Activated naive CD4-positive, alpha-beta T cell treated with anti-CD3 and anti-CD28 coated beads for 36 hours (primary cell): Measurements from ENCODE around the gene SLC12A1. TPM values are rescaled to one million over a fixed set of nuclear protein-coding genes. Genes with fewer than 3 reads are reported as not detected.
"Not testable (repeated sequence)": the region's sequence is repeated elsewhere in the genome, so short reads cannot be mapped to it uniquely, and the experiment has no call there.

Experiments
- CTCF ChIA-PET: fragments of 350-600 bp; sonication (Branson Sonifier 250); formaldehyde crosslinking; loops from one replicate; lab custom pipeline; 2021; ENCODE audit warnings: antibody characterized with exemption; lab: Charles Lee
- DNase-seq: peaks from one replicate; pipeline ENCODE4 v3.0.0-alpha.2; 2020
- H3K27ac Mint-ChIP-seq: one replicate; pipeline ENCODE4 v1.8.0; 2021; ENCODE audit warnings: mild to moderate bottlenecking, mixed read lengths
- H3K27me3 Mint-ChIP-seq: one replicate; pipeline ENCODE4 v1.8.0; 2021; ENCODE audit warnings: low read depth, mixed read lengths
- H3K36me3 Mint-ChIP-seq: one replicate; pipeline ENCODE4 v1.8.0; 2021; ENCODE audit warnings: low read depth, mixed read lengths
- H3K4me1 Mint-ChIP-seq: one replicate; pipeline ENCODE4 v1.8.0; 2021; ENCODE audit warnings: low read depth, mixed read lengths
- H3K4me3 Mint-ChIP-seq: one replicate; pipeline ENCODE4 v1.8.0; 2021; ENCODE audit warnings: mild to moderate bottlenecking, moderate library complexity, mixed read lengths
- H3K9me3 Mint-ChIP-seq: one replicate; pipeline ENCODE4 v1.8.0; 2021; ENCODE audit warnings: mixed read lengths
- intact Hi-C: fragments of 100-400 bp; cut with micrococcal nuclease; formaldehyde crosslinking; loops from one replicate; pipeline ENCODE4 v1.15.1; 2023
- total RNA-seq, 2 experiments: library from RNA; stranded (reverse); gene quantifications; one replicate each; pipeline ENCODE4 v1.2.3, GENCODE V29; 2021

SLC12A1 gene
- total RNA-seq, 2 experiments from 2014 or later: not detected

GRCh38 chr15:48318131-48318530 lies 112.0 kb downstream of the SLC12A1 start:
- no peak overlapping the region for H3K4me3 Mint-ChIP-seq
- no peaks in the 10 kb centered on the region for H3K36me3 Mint-ChIP-seq
- H3K4me1 Mint-ChIP-seq: no peaks in the 10 kb centered on the region
- no peak overlapping the region for H3K27ac Mint-ChIP-seq
- no peaks in the 10 kb centered on the region for H3K27me3 Mint-ChIP-seq
- H3K9me3 Mint-ChIP-seq: no peaks in the 10 kb centered on the region
- intact Hi-C loops: no loop called here
- CTCF ChIA-PET: no interaction called here
- DNase-seq: no peak

DNA sequence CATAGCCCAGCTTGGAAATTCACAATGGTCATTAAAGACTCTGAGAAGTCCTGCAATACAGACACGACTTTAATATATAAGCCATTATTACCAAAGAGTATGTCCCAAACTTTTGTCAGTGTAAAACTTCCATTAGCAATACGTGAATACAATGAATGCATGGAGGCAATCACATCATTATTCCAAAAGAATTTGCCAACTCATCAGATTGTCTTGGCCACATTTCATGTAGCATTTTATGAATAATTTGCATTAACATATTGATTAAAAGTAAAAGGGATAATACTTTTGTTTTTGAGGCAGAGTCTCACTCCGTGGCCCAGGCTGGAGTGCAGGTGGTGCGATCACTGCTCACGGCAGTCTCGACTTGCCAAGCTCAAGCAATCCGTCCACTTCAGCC lies 117.2 kb downstream of the SLC12A1 start:
- no peak overlapping the region for H3K4me3 Mint-ChIP-seq
- no peak overlapping the region for H3K27ac Mint-ChIP-seq
- no peaks in the 10 kb centered on the region for H3K9me3 Mint-ChIP-seq
- no peaks in the 10 kb centered on the region for H3K4me1 Mint-ChIP-seq
- DNase-seq: no peak
- intact Hi-C loops: no loop called here
- no peaks in the 10 kb centered on the region for H3K27me3 Mint-ChIP-seq
- CTCF ChIA-PET: interaction anchor here (1.3 kb wide), 1 partner anchor 37 kb away, joined by 5 read pairs; no protein-coding TSS in a partner anchor
- peaks cover 3% of the 10 kb centered on the region for H3K36me3 Mint-ChIP-seq

DNA sequence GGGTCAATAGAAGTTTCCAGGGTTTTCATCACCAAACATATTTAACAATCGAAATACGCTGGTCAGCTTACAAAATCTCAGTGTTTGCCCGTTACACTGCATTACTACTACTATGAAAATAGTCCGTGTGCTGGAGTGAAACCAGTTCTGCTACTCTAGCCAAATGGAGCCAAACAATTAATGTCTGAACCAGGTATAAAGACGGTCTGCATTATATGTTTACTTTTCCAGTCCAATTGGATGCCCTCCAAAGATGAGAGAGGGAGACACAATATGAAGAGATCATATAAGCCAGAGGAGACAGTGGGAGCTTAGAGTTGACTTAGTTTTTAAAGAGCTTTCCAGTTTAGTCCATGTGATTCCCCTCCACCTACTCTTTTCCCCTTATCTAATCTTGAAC lies 118.8 kb downstream of the SLC12A1 start:
- H3K4me3 Mint-ChIP-seq: no peak overlapping the region
- no peaks in the 10 kb centered on the region for H3K9me3 Mint-ChIP-seq
- intact Hi-C loops: no loop called here
- H3K27me3 Mint-ChIP-seq: no peaks in the 10 kb centered on the region
- peaks cover 5% of the 10 kb centered on the region for H3K4me1 Mint-ChIP-seq
- peaks cover 11% of the 10 kb centered on the region for H3K36me3 Mint-ChIP-seq
- DNase-seq: no peak
- CTCF ChIA-PET: no interaction called here
- H3K27ac Mint-ChIP-seq: no peak overlapping the region

- H3K27me3 Mint-ChIP-seq: no peaks in the 10 kb centered on the region
- H3K27ac Mint-ChIP-seq: no peak overlapping the region
- intact Hi-C loops: no loop called here
- H3K36me3 Mint-ChIP-seq: peaks cover 11% of the 10 kb centered on the region
- no peaks in the 10 kb centered on the region for H3K9me3 Mint-ChIP-seq
- DNase-seq: no peak
- peaks cover 9% of the 10 kb centered on the region for H3K4me1 Mint-ChIP-seq
- CTCF ChIA-PET: no interaction called here
- H3K4me3 Mint-ChIP-seq: no peak overlapping the region
These were observed 119.3 kb downstream of the SLC12A1 start for GRCh38 chr15:48325400-48325799.

DNA sequence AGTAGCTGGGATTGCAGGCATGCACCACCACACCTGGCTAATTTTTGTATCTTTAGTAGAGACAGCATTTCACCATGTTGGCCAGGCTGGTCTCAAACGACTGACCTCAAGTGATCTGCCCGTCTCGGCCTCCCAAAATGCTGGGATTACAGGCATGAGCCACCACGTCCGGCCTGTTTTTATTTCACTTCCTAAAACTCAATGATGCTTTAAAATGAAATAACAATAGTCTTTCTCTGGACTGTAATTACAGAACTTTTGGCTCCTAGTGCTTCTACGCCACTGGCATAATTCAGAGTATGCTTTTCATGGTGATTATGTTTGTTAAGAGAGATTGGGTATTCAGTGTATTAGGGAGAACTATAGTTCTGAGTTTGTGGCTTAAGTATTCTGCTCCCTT lies 120.1 kb downstream of the SLC12A1 start:
- H3K4me1 Mint-ChIP-seq, H3K27me3 Mint-ChIP-seq, intact Hi-C loops, H3K27ac Mint-ChIP-seq, H3K4me3 Mint-ChIP-seq, H3K9me3 Mint-ChIP-seq, DNase-seq: not testable (repeated sequence)
- CTCF ChIA-PET: interaction anchor here (0.6 kb wide), 1 partner anchor 26 kb away, joined by 3 read pairs; no protein-coding TSS in a partner anchor
- peaks cover 11% of the 10 kb centered on the region for H3K36me3 Mint-ChIP-seq

DNA sequence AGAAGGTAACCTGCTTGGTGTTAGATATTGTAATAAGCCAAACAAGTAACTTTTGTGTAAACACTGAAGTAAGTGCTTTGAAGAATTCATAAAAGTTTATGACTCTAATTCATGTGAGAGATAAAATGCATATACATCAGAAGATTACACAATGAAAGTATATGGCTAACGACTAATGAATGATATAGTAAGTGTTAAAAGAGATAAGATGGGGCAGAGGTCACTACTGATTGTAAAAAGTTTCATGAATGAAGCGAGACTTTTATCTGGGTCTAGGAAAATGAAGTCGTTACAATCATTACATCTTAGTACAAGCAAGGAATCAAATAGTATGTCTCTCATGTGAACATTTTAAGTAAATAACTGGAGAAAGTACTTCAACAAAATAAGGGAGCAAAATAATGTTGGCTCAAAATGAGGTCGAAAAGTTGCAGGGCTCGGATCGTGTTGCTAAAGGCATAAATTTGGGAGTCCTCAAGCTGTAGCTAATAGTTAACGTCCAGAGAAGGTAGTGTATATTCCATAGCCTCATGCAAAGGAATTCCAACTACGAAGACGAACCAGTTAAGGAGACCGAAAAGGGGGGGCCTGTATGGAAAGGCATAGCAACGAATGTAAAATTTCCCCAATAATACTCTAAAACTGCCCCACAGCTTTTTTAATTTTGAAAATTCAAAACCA lies 124.1 kb downstream of the SLC12A1 start:
- no peaks in the 10 kb centered on the region for H3K9me3 Mint-ChIP-seq
- CTCF ChIA-PET: interaction anchor here (0.7 kb wide), 1 partner anchor 758 kb away, joined by 3 read pairs; no protein-coding TSS in a partner anchor
- H3K4me3 Mint-ChIP-seq: peak overlapping the region; percentile 95
- DNase-seq: no peak
- H3K4me1 Mint-ChIP-seq: peaks cover 31% of the 10 kb centered on the region
- intact Hi-C loops: loop anchor here (5.0 to 10.0 kb wide), 4 partner anchors 315 to 1807 kb away; partner anchors contain the start of genes DTWD1, FAM227B and FBN1
- H3K27me3 Mint-ChIP-seq: no peaks in the 10 kb centered on the region
- H3K36me3 Mint-ChIP-seq: peaks cover 37% of the 10 kb centered on the region
- peak overlapping the region; percentile 97 for H3K27ac Mint-ChIP-seq

- peak; percentile 84 for DNase-seq
- H3K4me1 Mint-ChIP-seq: peaks cover 37% of the 10 kb centered on the region
- no peaks in the 10 kb centered on the region for H3K9me3 Mint-ChIP-seq
- H3K27me3 Mint-ChIP-seq: no peaks in the 10 kb centered on the region
- H3K36me3 Mint-ChIP-seq: peaks cover 43% of the 10 kb centered on the region
- CTCF ChIA-PET: no interaction called here
- intact Hi-C loops: loop anchor here (1.0 to 10.0 kb wide), 6 partner anchors 314 to 1806 kb away; partner anchors contain the start of genes CEP152, DTWD1, FAM227B and FBN1
- H3K4me3 Mint-ChIP-seq: peak within 1 kb of the TSS; percentile 95
- H3K27ac Mint-ChIP-seq: peak within 1 kb of the TSS; percentile 97
These were observed 125.0 kb downstream of the SLC12A1 start, which contains the start of gene DUT for GRCh38 chr15:48330855-48331795. DUT (plus strand) TSS chr15:48331429; CDS start chr15:48331516, 87 bp downstream.

DNA sequence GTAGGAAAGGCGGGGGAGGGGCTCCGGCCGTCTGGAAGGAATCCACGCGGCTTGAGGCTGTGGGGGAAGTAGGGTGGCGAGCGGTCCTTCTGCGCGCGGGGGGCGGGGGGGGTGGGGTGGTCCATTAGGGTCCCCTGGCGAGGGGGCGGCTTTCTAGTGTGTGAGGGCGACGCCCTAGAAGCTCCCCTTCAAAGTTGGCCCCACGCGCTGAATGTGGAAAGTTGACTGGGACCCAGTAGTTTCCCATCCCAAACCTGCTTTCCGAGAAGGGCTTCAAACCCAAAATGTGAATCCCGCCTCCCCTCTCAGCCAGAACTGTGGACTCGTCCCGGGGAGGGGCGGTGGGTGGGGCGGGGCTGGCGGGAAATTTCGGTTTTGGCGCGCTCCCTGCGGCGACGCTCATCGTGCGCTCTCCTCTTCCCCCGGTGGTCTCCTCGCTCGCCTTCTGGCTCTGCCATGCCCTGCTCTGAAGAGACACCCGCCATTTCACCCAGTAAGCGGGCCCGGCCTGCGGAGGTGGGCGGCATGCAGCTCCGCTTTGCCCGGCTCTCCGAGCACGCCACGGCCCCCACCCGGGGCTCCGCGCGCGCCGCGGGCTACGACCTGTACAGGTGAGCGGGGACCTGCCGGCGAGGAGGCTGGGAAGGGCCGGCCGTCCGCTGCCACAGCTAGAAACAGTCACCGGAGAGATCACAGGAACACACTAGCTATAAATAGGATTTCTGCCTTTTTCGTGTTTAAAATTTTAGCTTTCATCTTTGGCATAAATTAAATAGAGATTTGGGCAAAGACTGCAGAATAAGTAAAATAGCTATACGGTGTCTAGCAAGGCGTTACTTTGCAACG lies 125.9 kb downstream of the SLC12A1 start:
- Mint-ChIP-seq H3K27ac (peak overlapping the region; percentile 97), H3K9me3 (no peaks in the 10 kb centered on the region)

DNA sequence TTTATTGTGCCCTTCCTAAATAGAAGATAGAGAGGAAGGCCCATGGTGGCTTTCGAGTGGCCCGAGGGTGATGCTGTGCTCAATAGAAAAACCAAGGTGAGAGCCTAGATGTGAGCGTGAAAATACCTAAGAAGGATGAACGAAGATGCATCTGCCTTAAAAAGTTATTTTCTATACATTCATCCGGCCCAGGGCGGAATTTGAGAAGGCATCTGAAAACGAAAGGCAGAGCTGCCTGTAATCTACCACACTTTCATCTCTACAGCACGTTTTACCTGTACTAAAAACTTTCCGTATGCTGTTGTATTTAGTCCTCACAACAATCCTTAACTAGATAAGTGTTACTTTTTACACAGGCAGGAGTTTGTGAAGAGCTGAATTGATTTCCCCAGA lies 126.5 kb downstream of the SLC12A1 start:
- H3K27me3 Mint-ChIP-seq: no peaks in the 10 kb centered on the region
- CTCF ChIA-PET: interaction anchor here (0.6 to 5.3 kb wide), 3 partner anchors 8 to 692 kb away, joined by 3 to 21 read pairs (median 3); no protein-coding TSS in a partner anchor
- peak overlapping the region; percentile 95 for H3K4me3 Mint-ChIP-seq
- H3K4me1 Mint-ChIP-seq: peaks cover 45% of the 10 kb centered on the region
- H3K36me3 Mint-ChIP-seq: peaks cover 54% of the 10 kb centered on the region
- intact Hi-C loops: loop anchor here (1.0 to 10.0 kb wide), 6 partner anchors 155 to 1805 kb away; partner anchors contain the start of genes COPS2, DTWD1, FAM227B and FBN1
- no peaks in the 10 kb centered on the region for H3K9me3 Mint-ChIP-seq
- H3K27ac Mint-ChIP-seq: peak overlapping the region; percentile 97
- peak; percentile 55 for DNase-seq

More for the DNA sequence above, 125.9 kb downstream of the SLC12A1 start:
- intact Hi-C loops: loop anchor here (1.0 to 10.0 kb wide), 8 partner anchors 155 to 1805 kb away; partner anchors contain the start of genes CEP152, COPS2, DTWD1 and FAM227B
- Mint-ChIP-seq H3K27me3 (no peaks in the 10 kb centered on the region), H3K36me3 (peaks cover 50% of the 10 kb centered on the region), H3K4me3 (peak overlapping the region; percentile 95), H3K4me1 (peaks cover 45% of the 10 kb centered on the region)
- CTCF ChIA-PET: interaction anchor here (0.6 to 5.3 kb wide), 4 partner anchors 9 to 691 kb away, joined by 3 to 21 read pairs (median 3); no protein-coding TSS in a partner anchor
- peak; percentile 83 for DNase-seq

- intact Hi-C loops: loop anchor here (2.0 to 10.0 kb wide), 5 partner anchors 311 to 1804 kb away; partner anchors contain the start of genes COPS2, DTWD1, FAM227B and FBN1
- CTCF ChIA-PET: interaction anchor here (5.3 kb wide), 1 partner anchor 18 kb away, joined by 21 read pairs; no protein-coding TSS in a partner anchor
- peak overlapping the region; percentile 95 for H3K4me3 Mint-ChIP-seq
- peaks cover 51% of the 10 kb centered on the region for H3K4me1 Mint-ChIP-seq
- no peak for DNase-seq
- H3K9me3 Mint-ChIP-seq: no peaks in the 10 kb centered on the region
- H3K36me3 Mint-ChIP-seq: peaks cover 58% of the 10 kb centered on the region
- H3K27me3 Mint-ChIP-seq: no peaks in the 10 kb centered on the region
- peak overlapping the region; percentile 97 for H3K27ac Mint-ChIP-seq
These were observed 127.4 kb downstream of the SLC12A1 start for GRCh38 chr15:48333540-48333939.

DNA sequence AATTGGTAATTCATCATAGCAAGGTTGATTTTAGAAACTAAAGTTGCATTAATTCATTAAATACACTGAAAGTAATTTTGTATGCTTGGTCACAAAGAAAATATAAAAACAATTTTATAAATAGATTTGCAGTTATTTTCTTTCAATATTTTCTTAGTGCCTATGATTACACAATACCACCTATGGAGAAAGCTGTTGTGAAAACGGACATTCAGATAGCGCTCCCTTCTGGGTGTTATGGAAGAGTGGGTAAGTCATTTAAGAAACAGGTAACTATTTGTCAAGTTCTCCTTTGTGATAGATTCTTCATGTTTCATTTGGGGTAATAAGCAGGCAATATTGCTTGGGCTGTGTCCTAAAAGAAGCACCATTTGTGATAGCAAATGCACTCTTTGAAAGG lies 128.2 kb downstream of the SLC12A1 start:
- CTCF ChIA-PET: interaction anchor here (1.2 to 5.3 kb wide), 2 partner anchors 18 to 641 kb away, joined by 3 to 21 read pairs; no protein-coding TSS in a partner anchor
- Mint-ChIP-seq H3K9me3 (no peaks in the 10 kb centered on the region), H3K4me1 (peaks cover 53% of the 10 kb centered on the region), H3K27ac (peak overlapping the region; percentile 16), H3K27me3 (no peaks in the 10 kb centered on the region), H3K36me3 (peaks cover 53% of the 10 kb centered on the region), H3K4me3 (peak overlapping the region; percentile 95)
- DNase-seq: no peak
- intact Hi-C loops: loop anchor here (5.0 to 10.0 kb wide), 4 partner anchors 311 to 1803 kb away; partner anchors contain the start of genes DTWD1, FAM227B and FBN1
